ENCODE measurements around the gene SEPTIN14. TPM values are rescaled to one million over a fixed set of nuclear protein-coding genes. Genes with fewer than 3 reads are reported as not detected.

Gene SEPTIN14
- polyA plus RNA-seq, 1 donor from 2014 or later, result not detected

GRCh38 chr7:55792048-55792447 is 70.5 kb downstream of the SEPTIN14 start:
- Histone ChIP-seq H3K27me3 (ENCODE audit: insufficient read depth, low read depth, low read length) (no peaks in the 10 kb centered on the region), H3K79me2 (replicated peaks; ENCODE audit: insufficient read depth, low read length) (no peaks in the 10 kb centered on the region), H3K4me3 (ENCODE audit: low read length) (no peak overlapping the region), H3K9me3 (ENCODE audit: low read length) (no peaks in the 10 kb centered on the region), H3K36me3 (ENCODE audit: insufficient read depth, low read length) (no peaks in the 10 kb centered on the region), H3K9ac (ENCODE audit: low read length) (no peak overlapping the region), H3K27ac (ENCODE audit: low read length) (no peak overlapping the region), H4K20me1 (ENCODE audit: insufficient read depth) (no peaks in the 10 kb centered on the region), H3K9me2 (ENCODE audit: insufficient read depth, low read length) (no peaks in the 10 kb centered on the region), H3F3A (ENCODE audit: insufficient read depth, low read length, poor library complexity, severe bottlenecking) (no peaks in the 10 kb centered on the region), H3K4me2 (ENCODE audit: low read length) (no peak overlapping the region), H2AFZ (ENCODE audit: low read depth, low read length) (no peak overlapping the region)
- no peak for TF ChIP-seq EZH2 (IDR thresholded peaks at IDR 0.05; ENCODE audit: borderline replicate concordance, insufficient read depth, low read length, poor library complexity, severe bottlenecking)

GRCh38 chr7:55787796-55788195 is 74.8 kb downstream of the SEPTIN14 start:
- H3K9me3 ChIP-seq (ENCODE audit: low read length), result no peaks in the 10 kb centered on the region
- H3K27me3 ChIP-seq (ENCODE audit: insufficient read depth, low read depth, low read length), result no peaks in the 10 kb centered on the region
- H3K9me2 ChIP-seq (ENCODE audit: insufficient read depth, low read length), result no peaks in the 10 kb centered on the region
- no peak overlapping the region for H3K4me3 ChIP-seq (ENCODE audit: low read length)
- TF ChIP-seq EP300 (conservative IDR thresholded peaks at IDR 0.05; ENCODE audit: poor library complexity, severe bottlenecking) (no peak), POLR2AphosphoS5 (IDR thresholded peaks at IDR 0.05) (no peak), EZH2 (IDR thresholded peaks at IDR 0.05; ENCODE audit: borderline replicate concordance, insufficient read depth, low read length, poor library complexity, severe bottlenecking) (no peak), CTCF (IDR thresholded peaks at IDR 0.05; ENCODE audit: poor library complexity, severe bottlenecking) (no peak), RAD21 (conservative IDR thresholded peaks at IDR 0.05) (no peak), TAF1 (IDR thresholded peaks at IDR 0.05; ENCODE audit: low read depth) (no peak), MXI1 (conservative IDR thresholded peaks at IDR 0.05; ENCODE audit: poor library complexity, severe bottlenecking) (no peak), REST (IDR thresholded peaks at IDR 0.05; ENCODE audit: borderline replicate concordance) (no peak), SMC3 (conservative IDR thresholded peaks at IDR 0.05; ENCODE audit: poor library complexity) (no peak)
- no peak overlapping the region for H2AFZ ChIP-seq (ENCODE audit: low read depth, low read length)
- no peaks in the 10 kb centered on the region for H4K20me1 ChIP-seq (ENCODE audit: insufficient read depth)
- no peak overlapping the region for H3K4me2 ChIP-seq (ENCODE audit: low read length)
- no peaks in the 10 kb centered on the region for H3K36me3 ChIP-seq (ENCODE audit: insufficient read depth, low read length)
- H3K9ac ChIP-seq (ENCODE audit: low read length), result no peak overlapping the region
- H3K27ac ChIP-seq (ENCODE audit: low read length), result no peak overlapping the region
- no peaks in the 10 kb centered on the region for H3F3A ChIP-seq (ENCODE audit: insufficient read depth, low read length, poor library complexity, severe bottlenecking)
- H3K79me2 ChIP-seq (replicated peaks; ENCODE audit: insufficient read depth, low read length), result no peaks in the 10 kb centered on the region

GRCh38 chr7:55786901-55787300 is 75.7 kb downstream of the SEPTIN14 start:
- Histone ChIP-seq H3K27ac (ENCODE audit: low read length) (no peak overlapping the region), H2AFZ (ENCODE audit: low read depth, low read length) (no peak overlapping the region), H3K27me3 (ENCODE audit: insufficient read depth, low read depth, low read length) (no peaks in the 10 kb centered on the region), H3K4me3 (ENCODE audit: low read length) (no peak overlapping the region), H3F3A (ENCODE audit: insufficient read depth, low read length, poor library complexity, severe bottlenecking) (no peaks in the 10 kb centered on the region), H3K9ac (ENCODE audit: low read length) (no peak overlapping the region), H3K79me2 (replicated peaks; ENCODE audit: insufficient read depth, low read length) (no peaks in the 10 kb centered on the region), H3K9me2 (ENCODE audit: insufficient read depth, low read length) (no peaks in the 10 kb centered on the region), H4K20me1 (ENCODE audit: insufficient read depth) (no peaks in the 10 kb centered on the region), H3K36me3 (ENCODE audit: insufficient read depth, low read length) (no peaks in the 10 kb centered on the region), H3K9me3 (ENCODE audit: low read length) (no peaks in the 10 kb centered on the region), H3K4me2 (ENCODE audit: low read length) (no peak overlapping the region)
- no peak for TF ChIP-seq EZH2 (IDR thresholded peaks at IDR 0.05; ENCODE audit: borderline replicate concordance, insufficient read depth, low read length, poor library complexity, severe bottlenecking)
- no peak for TF ChIP-seq CTCF (IDR thresholded peaks at IDR 0.05; ENCODE audit: poor library complexity, severe bottlenecking)
- no peak for TF ChIP-seq SMC3 (conservative IDR thresholded peaks at IDR 0.05; ENCODE audit: poor library complexity)
- TF ChIP-seq RAD21 (conservative IDR thresholded peaks at IDR 0.05), result no peak
- no peak for TF ChIP-seq EP300 (conservative IDR thresholded peaks at IDR 0.05; ENCODE audit: poor library complexity, severe bottlenecking)
- TF ChIP-seq TAF1 (IDR thresholded peaks at IDR 0.05; ENCODE audit: low read depth), result no peak
- TF ChIP-seq POLR2AphosphoS5 (IDR thresholded peaks at IDR 0.05), result no peak
- no peak for TF ChIP-seq MXI1 (conservative IDR thresholded peaks at IDR 0.05; ENCODE audit: poor library complexity, severe bottlenecking)
- TF ChIP-seq REST (IDR thresholded peaks at IDR 0.05; ENCODE audit: borderline replicate concordance), result no peak
